Ascending aorta (tissue), 2 donors: ENCODE results near the gene CHST14. TPM values are rescaled to one million over a fixed set of nuclear protein-coding genes. Genes with fewer than 3 reads are reported as not detected.

Experiments used
- DNase-seq, 2 donors: peaks; one replicate each; pipeline ENCODE4 v3.0.0-alpha.2; 2019; ENCODE audit warnings: low spot score in 2 of 2
- H3K27ac ChIP-seq, 2 donors: fragments of 200-600 bp; sonication (generic); one replicate each; pipeline ENCODE4 v1.5.1; 2016 to 2017; ENCODE audit warnings: mild to moderate bottlenecking in 1 of 2
- H3K27me3 ChIP-seq: fragments of 200-600 bp; sonication (generic); one replicate; pipeline ENCODE4 v1.5.1; 2017
- H3K36me3 ChIP-seq, 2 donors: fragments of 200-600 bp; sonication (generic); one replicate each; pipeline ENCODE4 v1.5.1; 2016
- H3K4me1 ChIP-seq, 2 donors: fragments of 200-600 bp; sonication (generic); one replicate each; pipeline ENCODE4 v1.5.1; 2016 to 2017; ENCODE audit warnings: mild to moderate bottlenecking in 1 of 2
- H3K4me3 ChIP-seq, 2 donors: fragments of 200-600 bp; sonication (generic); one replicate each; pipeline ENCODE4 v1.5.1; 2016 to 2017; ENCODE audit warnings: mild to moderate bottlenecking in 1 of 2
- H3K9me3 ChIP-seq, 2 donors: fragments of 200-600 bp; sonication (generic); one replicate each; pipeline ENCODE4 v1.5.1; 2016
- intact Hi-C: fragments of 100-400 bp; cut with DNase I; formaldehyde crosslinking; loops from one replicate; pipeline ENCODE4 v1.15.1; 2023
- total RNA-seq: library from RNA; depleted of rRNA; stranded (reverse); fragments of >200 nt; gene quantifications from one replicate; pipeline ENCODE4 v1.1.0, GENCODE V29; 2016
- TF ChIP-seq, protein P1 (sequence below), 3 experiments: fragments of 200-600 bp in 2 of 3; fragments of 450-650 bp in 1 of 3; sonication (generic) in 2 of 3; IDR thresholded peaks; one replicate each; pipeline ENCODE4 v1.5.1; 2016 to 2019; ENCODE audit warnings: antibody characterized with exemption in 3 of 3, mild to moderate bottlenecking in 1 of 3, moderate library complexity in 1 of 3

CHST14 gene
- total RNA-seq, 1 donor from 2014 or later: 22.0 TPM

DNA sequence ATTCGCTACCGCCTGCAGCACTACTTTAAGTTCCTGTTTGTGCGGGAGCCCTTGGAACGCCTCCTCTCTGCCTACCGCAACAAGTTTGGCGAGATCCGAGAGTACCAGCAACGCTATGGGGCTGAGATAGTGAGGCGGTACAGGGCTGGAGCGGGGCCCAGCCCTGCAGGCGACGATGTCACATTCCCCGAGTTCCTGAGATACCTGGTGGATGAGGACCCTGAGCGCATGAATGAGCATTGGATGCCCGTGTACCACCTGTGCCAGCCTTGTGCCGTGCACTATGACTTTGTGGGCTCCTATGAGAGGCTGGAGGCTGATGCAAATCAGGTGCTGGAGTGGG lies 995 bp downstream of the CHST14 start:
- no peak for DNase-seq
- no peaks in the 10 kb centered on the region for H3K27me3 ChIP-seq
- H3K27ac ChIP-seq: peak overlapping the region; percentile 83 to 87
- no peaks in the 10 kb centered on the region for H3K9me3 ChIP-seq
- H3K4me1 ChIP-seq: peaks cover 7 to 13% of the 10 kb centered on the region in 2 donors
- TF ChIP-seq, protein P1, sequence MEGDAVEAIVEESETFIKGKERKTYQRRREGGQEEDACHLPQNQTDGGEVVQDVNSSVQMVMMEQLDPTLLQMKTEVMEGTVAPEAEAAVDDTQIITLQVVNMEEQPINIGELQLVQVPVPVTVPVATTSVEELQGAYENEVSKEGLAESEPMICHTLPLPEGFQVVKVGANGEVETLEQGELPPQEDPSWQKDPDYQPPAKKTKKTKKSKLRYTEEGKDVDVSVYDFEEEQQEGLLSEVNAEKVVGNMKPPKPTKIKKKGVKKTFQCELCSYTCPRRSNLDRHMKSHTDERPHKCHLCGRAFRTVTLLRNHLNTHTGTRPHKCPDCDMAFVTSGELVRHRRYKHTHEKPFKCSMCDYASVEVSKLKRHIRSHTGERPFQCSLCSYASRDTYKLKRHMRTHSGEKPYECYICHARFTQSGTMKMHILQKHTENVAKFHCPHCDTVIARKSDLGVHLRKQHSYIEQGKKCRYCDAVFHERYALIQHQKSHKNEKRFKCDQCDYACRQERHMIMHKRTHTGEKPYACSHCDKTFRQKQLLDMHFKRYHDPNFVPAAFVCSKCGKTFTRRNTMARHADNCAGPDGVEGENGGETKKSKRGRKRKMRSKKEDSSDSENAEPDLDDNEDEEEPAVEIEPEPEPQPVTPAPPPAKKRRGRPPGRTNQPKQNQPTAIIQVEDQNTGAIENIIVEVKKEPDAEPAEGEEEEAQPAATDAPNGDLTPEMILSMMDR (IDR thresholded peaks at IDR 0.05): no peak
- peak overlapping the region; percentile 74 to 89 for H3K4me3 ChIP-seq
- no peaks in the 10 kb centered on the region for H3K36me3 ChIP-seq
- intact Hi-C loops: loop anchor here (1.0 to 5.0 kb wide), 2 partner anchors 31 to 96 kb away; partner anchors contain the start of genes BAHD1, CCDC32 and RPUSD2

- TF ChIP-seq, protein P1 (IDR thresholded peaks at IDR 0.05): no peak
- Histone ChIP-seq H3K36me3 (no peaks in the 10 kb centered on the region), H3K4me3 (peak overlapping the region; percentile 74 to 89), H3K27ac (peak overlapping the region in 1 of 2 donors; percentile 83), H3K4me1 (peaks cover 7 to 13% of the 10 kb centered on the region in 2 donors), H3K27me3 (no peaks in the 10 kb centered on the region), H3K9me3 (no peaks in the 10 kb centered on the region)
- intact Hi-C loops: loop anchor here (5.0 kb wide), 1 partner anchor 95 kb away; the partner anchor contains the start of genes CCDC32 and RPUSD2
- no peak for DNase-seq
These were observed 1.5 kb downstream of the CHST14 start for GRCh38 chr15:40472171-40472727.

- no peaks in the 10 kb centered on the region for H3K9me3 ChIP-seq
- H3K36me3 ChIP-seq: no peaks in the 10 kb centered on the region
These were observed 3.8 kb downstream of the CHST14 start for GRCh38 chr15:40474581-40474980.

GRCh38 chr15:40477642-40478327 lies 7.0 kb downstream of the CHST14 start:
- Histone ChIP-seq H3K27ac (no peak overlapping the region), H3K9me3 (no peaks in the 10 kb centered on the region), H3K36me3 (no peaks in the 10 kb centered on the region), H3K27me3 (no peaks in the 10 kb centered on the region), H3K4me3 (no peak overlapping the region), H3K4me1 (no peaks in the 10 kb centered on the region)
- TF ChIP-seq, protein P1 (IDR thresholded peaks at IDR 0.05): no peak
- no peak for DNase-seq
- intact Hi-C loops: no loop called here

More at GRCh38 chr15:40474581-40474980, 3.8 kb downstream of the CHST14 start:
- H3K27ac ChIP-seq: no peak overlapping the region
- intact Hi-C loops: loop anchor here (5.0 kb wide), 1 partner anchor 93 kb away; the partner anchor contains the start of genes CCDC32 and RPUSD2
- DNase-seq: no peak
- H3K27me3 ChIP-seq: no peaks in the 10 kb centered on the region
- H3K4me3 ChIP-seq: no peak overlapping the region
- TF ChIP-seq, protein P1 (IDR thresholded peaks at IDR 0.05): no peak
- peaks cover 7 to 13% of the 10 kb centered on the region in 2 donors for H3K4me1 ChIP-seq

- TF ChIP-seq, protein P1 (IDR thresholded peaks at IDR 0.05): no peak
- Histone ChIP-seq H3K4me1 (no peaks in the 10 kb centered on the region), H3K36me3 (no peaks in the 10 kb centered on the region), H3K27me3 (no peaks in the 10 kb centered on the region), H3K4me3 (no peak overlapping the region), H3K27ac (no peak overlapping the region), H3K9me3 (no peaks in the 10 kb centered on the region)
- no peak for DNase-seq
- intact Hi-C loops: no loop called here
These were observed 8.2 kb downstream of the CHST14 start for GRCh38 chr15:40479024-40479423.
